ENCODE results near the gene PSIP1.
"Not testable (repeated sequence)": the region's sequence is repeated elsewhere in the genome, so short reads cannot be mapped to it uniquely, and the experiment has no call there.

Gene PSIP1

DNA sequence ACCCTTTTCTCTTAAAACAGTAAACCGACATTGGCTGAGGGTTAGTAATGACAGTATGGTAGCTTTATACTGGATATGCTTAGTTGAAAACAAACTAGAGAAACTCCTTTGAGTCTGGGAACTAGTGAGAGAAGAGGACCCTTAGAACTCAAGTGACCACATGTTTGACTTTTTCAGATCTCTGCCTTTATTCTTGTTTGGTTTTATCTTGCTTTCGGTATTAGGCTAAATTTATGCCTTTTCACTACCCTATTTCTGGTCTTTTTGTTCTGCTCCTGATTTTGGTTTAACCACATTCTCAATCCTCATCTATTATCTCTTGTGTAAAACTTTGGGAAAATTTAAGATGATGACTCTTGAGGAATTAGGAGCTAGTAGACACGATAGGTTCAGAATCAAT, 77.1 kb downstream of the PSIP1 start:
- no peak for DNase-seq (ENCODE audit: low read depth in 2 of 2)

GRCh38 chr9:15433191-15433590, 77.6 kb downstream of the PSIP1 start:
- no peak for DNase-seq (ENCODE audit: low read depth in 2 of 2)

GRCh38 chr9:15430920-15431844, 79.6 kb downstream of the PSIP1 start:
- no peak for DNase-seq (ENCODE audit: low read depth in 2 of 2)

DNA sequence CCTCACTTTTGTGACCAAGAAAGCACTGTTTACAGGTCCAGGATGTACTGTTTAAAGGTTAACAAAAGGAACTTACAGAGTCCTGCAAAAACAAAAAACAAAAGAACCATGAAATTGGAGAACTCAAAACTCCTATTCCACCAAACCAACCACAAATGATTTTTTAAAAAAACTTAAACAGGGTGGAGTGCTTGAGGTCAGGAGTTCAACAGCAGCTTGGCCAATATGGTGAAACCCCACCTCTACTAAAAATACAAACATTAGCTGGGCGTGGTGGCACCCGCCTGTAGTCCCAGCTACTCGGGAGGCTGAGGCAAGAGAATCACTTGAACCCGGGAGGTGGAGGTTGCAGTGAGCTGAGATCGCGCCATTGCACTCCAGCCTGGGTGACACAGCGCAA, 83.1 kb downstream of the PSIP1 start:
- DNase-seq (ENCODE audit: low read depth in 2 of 2): not testable (repeated sequence)

DNA sequence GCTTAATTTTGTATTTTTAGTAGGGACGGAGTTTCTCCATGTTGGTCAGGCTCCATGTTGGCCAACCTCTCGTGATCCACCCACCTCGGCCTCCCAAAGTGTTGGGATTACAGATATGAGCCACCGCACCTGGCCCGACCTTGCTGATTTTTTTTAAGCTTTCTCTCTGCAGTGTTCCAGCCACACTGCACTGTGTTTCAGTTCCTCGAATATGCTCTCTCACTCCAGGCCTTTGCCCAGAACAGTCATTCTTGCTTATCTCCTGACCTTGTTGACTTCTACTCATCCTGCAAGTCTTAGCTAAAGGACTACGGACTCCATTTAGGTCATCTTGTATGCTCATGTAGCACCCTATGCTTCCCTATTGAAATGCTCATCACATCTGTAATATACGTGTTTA, 84.8 kb downstream of the PSIP1 start:
- no peak for DNase-seq (ENCODE audit: low read depth in 2 of 2)

DNA sequence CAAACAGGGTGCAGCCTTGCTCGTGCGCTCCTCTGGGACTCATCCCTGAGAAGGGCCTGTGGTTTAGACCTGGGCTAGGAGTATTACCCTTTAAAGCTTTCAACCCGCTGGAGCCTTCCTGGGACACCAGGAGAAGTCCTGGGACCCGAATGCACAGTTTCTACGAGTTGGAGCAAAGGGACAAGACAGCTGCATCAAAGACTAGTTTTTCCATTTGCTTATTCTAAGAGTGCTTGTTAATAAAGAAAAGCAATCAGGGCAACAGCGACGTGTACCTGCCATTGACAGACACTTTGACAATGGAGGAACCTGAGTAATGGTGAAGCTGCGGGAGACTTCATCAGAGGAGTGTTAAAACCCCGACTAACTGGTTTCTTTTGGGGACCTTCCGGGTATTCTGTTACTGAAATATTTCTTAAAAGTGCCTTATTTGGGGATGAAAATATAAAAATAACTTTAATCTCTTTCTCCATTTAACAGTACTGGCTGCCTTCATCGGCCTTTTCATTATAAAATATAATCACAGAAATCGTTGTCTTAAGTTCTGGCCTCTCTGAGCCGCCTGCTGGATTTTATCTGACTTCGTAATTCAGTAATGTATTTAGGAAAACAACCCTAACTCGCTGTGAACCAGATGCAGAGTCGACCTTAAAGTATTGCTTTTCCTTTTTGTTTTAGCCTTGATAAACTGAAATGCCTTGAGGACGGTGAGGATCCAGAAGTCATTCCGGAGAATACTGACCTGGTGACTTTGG, 87.4 kb downstream of the PSIP1 start:
- no peak for DNase-seq (ENCODE audit: low read depth in 2 of 2)

- DNase-seq (ENCODE audit: low read depth in 2 of 2): peak; percentile 83 to 84
These were observed 88.2 kb downstream of the PSIP1 start, which contains the start of gene SNAPC3 for GRCh38 chr9:15422372-15423230. Gene SNAPC3, plus strand, starts transcription at chr9:15422876. Its CDS starts 4 bp downstream, at chr9:15422880.

- DNase-seq (ENCODE audit: low read depth in 2 of 2): no peak
These were observed 88.8 kb downstream of the PSIP1 start for GRCh38 chr9:15421990-15422371.

- no peak for DNase-seq (ENCODE audit: low read depth in 2 of 2)
These were observed 89.2 kb downstream of the PSIP1 start for GRCh38 chr9:15421532-15421931.

GRCh38 chr9:15420796-15421195, 90.0 kb downstream of the PSIP1 start:
- no peak for DNase-seq (ENCODE audit: low read depth in 2 of 2)

- DNase-seq (ENCODE audit: low read depth in 2 of 2): no peak
These were observed 93.1 kb downstream of the PSIP1 start for GRCh38 chr9:15417626-15418025.

DNA sequence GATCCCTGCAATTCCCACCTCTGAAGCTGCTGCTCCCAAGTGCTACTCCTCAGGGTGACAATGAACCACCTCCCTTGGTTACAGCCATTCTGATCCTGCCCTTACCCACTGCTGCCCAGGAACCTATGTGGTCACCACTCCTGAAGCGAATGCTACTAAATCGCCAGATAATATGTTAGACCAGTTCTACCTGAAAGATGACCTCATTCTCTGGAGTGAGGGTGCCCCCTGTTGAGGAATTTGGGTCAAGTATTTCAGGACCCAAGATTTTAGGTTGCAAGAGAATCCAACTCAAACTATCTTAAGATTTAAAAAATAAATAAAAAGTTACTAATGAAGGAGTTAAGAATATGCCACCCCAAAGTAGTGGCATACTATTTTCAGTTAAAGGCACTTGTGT, 93.9 kb downstream of the PSIP1 start:
- peak in 1 of 2 donors; percentile 14 for DNase-seq (ENCODE audit: low read depth in 2 of 2)

All from stimulated activated CD8-positive, alpha-beta memory T cell treated with anti-CD3 and anti-CD28 coated beads, Interleukin-7, amount 100 ng/mL, for 1 hour (primary cell).